Omental fat pad (tissue), 4 donors: Measurements from ENCODE around the gene HOXD13. TPM values are rescaled to one million over a fixed set of nuclear protein-coding genes. Genes with fewer than 3 reads are reported as not detected.
A peak's percentile ranks its signal among the peaks of the same experiment; 100 is the strongest.

Experiments used
- ATAC-seq: fragments of 150-250 bp; one replicate; pipeline ENCODE4 v1.9.1; 2016; ENCODE audit warnings: mild to moderate bottlenecking, moderate library complexity; ENCODE audit not compliant: low FRiP score
- DNase-seq: peaks from one replicate; pipeline ENCODE4 v3.0.0-alpha.2; 2019; ENCODE audit warnings: low spot score
- total RNA-seq, 4 donors: library from RNA; depleted of rRNA; stranded (reverse); fragments of >200 nt; gene quantifications; one replicate each; pipeline ENCODE4 v1.1.0, GENCODE V29; 2016
- TF ChIP-seq, protein P1 (sequence below), 3 donors: fragments of 450-650 bp; IDR thresholded peaks; one replicate each; pipeline ENCODE4 v1.5.1; 2016 to 2017; ENCODE audit warnings: antibody characterized with exemption in 3 of 3, mild to moderate bottlenecking in 3 of 3, moderate library complexity in 2 of 3

Gene HOXD13
- total RNA-seq, 4 donors from 2014 or later, result not detected

DNA sequence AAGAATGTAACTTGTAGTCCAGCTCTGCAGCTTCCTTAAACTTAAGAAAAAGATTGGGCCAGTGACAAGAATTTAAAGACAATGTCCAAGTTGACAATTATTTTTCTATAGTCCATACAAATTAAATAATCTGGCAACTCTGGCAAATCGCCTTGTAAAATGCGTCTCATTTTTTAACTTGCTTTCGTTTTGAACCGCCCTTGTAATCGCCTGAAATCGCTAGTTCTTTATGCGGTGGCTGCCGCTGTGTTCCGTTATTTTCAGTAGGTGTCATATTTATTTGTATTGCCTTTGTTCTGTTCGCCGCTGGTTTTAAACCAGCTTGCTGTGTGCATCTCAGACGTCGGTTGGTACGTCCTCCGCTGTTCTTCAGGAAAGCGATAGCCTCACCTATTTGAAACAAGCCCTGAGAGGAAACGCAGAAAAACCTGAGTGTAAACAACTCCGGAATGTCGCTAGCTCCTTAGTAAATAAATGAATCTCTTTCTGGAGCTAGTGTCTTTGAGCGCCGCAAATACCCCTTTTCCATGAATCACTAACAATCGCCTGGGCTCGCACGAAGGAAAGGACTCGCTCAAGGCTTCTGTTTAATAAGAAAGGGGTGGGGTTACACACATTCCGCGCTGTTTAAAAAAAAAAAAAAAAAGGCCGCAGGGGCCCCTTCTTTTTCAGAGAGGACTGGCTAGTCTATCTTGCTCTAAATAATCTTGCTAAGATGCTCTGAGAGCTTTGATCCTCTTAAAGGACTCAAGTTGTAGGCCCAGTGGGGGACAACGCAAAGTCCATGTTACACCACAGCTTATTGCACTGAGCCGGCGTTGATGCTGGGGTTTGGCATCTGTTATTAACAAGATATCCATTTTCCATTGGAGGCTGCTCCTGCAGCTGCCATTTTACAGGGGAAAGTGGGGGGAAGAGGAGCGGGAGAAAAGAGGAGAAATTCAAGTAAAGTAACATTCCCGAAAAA is 40.0 kb downstream of the HOXD13 start:
- TF ChIP-seq, protein P1, sequence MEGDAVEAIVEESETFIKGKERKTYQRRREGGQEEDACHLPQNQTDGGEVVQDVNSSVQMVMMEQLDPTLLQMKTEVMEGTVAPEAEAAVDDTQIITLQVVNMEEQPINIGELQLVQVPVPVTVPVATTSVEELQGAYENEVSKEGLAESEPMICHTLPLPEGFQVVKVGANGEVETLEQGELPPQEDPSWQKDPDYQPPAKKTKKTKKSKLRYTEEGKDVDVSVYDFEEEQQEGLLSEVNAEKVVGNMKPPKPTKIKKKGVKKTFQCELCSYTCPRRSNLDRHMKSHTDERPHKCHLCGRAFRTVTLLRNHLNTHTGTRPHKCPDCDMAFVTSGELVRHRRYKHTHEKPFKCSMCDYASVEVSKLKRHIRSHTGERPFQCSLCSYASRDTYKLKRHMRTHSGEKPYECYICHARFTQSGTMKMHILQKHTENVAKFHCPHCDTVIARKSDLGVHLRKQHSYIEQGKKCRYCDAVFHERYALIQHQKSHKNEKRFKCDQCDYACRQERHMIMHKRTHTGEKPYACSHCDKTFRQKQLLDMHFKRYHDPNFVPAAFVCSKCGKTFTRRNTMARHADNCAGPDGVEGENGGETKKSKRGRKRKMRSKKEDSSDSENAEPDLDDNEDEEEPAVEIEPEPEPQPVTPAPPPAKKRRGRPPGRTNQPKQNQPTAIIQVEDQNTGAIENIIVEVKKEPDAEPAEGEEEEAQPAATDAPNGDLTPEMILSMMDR (IDR thresholded peaks at IDR 0.05), result no peak
- ATAC-seq (no peak), DNase-seq (no peak)

DNA sequence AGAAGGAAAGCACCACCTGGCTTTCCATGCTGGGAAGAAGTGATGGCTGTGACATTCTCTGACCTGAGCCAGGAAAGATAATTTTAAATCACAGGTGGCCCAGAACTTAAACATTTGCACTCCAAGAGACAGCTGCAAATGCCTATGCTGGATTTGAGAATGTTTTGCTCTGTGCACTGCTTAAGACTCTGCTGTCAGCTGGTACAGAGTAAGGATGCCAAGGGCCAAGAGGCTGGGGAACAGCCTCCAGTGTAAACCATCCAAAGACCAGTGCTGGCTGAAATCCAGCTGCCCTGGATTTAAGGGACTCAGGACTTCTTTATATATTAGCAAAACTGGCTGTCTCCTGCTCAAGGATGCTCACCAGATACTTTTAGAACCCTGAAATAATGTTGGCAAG is 40.9 kb downstream of the HOXD13 start:
- ATAC-seq (no peak), DNase-seq (no peak)
- TF ChIP-seq, protein P1 (IDR thresholded peaks at IDR 0.05), result no peak

DNA sequence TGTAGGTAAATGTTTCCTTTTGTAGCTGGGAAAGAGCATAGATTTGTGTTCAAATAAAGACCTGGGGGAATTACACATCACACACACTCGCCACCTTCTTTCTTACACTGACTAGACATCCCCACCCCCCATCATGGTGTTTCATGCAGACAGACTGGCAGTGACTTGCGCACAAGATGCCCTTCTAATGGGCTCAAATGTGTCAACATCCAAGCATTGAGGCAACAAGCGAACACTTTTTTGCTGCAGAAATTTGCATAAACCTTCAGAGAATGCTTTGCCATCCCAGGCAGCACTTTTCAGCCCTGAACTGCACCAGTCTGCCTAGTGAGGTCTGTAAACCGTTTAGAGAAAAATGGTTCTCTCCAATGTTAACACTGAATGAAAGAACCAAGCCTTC is 41.5 kb downstream of the HOXD13 start:
- TF ChIP-seq, protein P1 (IDR thresholded peaks at IDR 0.05), result no peak
- DNase-seq, result no peak
- ATAC-seq, result no peak

DNA sequence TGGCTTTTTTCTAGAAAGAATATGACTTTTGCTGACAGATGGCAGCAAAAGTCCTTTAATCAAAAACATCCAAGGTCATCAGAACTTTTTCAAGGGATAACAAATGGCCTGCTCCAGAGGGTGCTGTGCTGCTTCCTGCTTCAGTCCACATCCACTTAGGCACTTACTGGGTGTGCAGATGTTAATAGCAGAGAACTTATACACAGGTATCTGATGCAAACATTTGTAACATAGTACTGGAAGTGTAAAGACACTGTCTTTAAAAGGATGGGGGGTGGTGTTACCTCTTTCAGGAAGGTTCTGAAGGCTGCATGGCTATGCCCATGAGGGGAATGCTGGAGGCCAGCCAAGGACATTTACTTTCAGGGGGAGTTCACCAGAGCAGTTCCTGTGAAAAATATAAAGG is 42.5 kb downstream of the HOXD13 start:
- TF ChIP-seq, protein P1 (IDR thresholded peaks at IDR 0.05), result no peak
- no peak for DNase-seq
- no peak for ATAC-seq

DNA sequence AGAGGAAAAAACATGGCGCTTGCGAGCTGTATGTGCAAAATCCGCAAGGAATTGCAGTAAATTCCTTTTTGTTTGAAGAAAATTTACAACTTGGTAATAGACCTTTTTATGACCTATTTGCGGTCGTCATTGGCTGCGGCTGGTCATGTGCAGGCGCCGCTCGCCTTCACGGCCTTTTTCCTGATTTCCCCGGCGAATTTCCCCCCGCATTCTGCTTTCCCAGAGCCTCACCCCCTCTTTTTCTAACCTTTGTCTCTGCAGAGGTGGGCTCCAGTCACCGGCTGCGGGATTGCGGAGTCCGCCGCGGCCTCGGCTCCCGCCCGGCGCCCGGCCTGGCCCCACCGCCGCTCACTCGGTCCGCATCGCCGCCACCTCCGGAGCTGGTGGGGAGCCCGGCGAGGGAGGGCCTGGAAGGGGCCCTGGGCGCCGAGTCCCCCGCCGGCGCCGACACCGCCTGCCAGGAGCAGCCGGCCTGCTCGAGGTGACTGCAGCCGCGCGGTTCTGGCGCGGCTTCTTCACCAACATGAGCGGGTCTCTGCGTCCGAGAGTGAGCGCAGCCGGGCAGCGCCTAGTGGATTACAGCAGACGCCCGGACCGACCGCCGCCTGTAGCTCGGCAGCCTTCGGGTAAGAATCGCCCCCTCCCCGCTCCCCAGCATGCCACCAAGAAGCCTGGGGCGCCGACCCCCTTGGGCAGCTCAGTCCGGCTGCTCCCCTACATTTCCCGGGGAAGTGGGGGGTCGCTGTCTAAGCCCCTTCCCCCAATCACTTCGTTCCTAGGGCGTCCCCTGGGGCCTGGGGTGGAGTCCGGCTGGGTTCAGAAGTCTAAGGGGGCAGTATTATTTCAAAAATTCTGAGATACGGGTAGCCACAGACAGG is 44.1 kb downstream of the HOXD13 start:
- TF ChIP-seq, protein P1 (IDR thresholded peaks at IDR 0.05), result no peak
- DNase-seq (no peak), ATAC-seq (peak; percentile 49)

DNA sequence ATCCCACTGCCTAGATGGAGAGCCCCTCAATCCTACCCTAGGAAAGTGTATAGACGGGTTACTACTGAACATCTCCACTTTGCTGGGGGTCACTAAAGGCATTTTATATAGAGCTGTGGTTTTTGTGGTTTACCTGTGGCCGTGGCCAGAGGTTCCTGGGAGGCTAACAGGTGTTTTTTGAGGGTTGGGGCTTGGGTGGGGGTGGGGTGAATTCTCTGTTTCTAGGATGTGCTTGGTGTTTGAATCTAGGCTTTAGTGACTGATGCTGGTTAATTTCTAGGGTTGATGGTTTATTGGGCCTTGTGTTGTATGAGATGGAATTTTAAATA is 44.7 kb downstream of the HOXD13 start:
- DNase-seq (no peak), ATAC-seq (no peak)
- TF ChIP-seq, protein P1 (IDR thresholded peaks at IDR 0.05), result no peak
